ENCODE results near the gene S100A14. TPM values are rescaled to one million over a fixed set of nuclear protein-coding genes. Genes with fewer than 3 reads are reported as not detected.

Gene S100A14
- polyA plus RNA-seq, 2 of the 4 experiments (the other 2 are of a cell fraction), result 0.21 TPM

DNA sequence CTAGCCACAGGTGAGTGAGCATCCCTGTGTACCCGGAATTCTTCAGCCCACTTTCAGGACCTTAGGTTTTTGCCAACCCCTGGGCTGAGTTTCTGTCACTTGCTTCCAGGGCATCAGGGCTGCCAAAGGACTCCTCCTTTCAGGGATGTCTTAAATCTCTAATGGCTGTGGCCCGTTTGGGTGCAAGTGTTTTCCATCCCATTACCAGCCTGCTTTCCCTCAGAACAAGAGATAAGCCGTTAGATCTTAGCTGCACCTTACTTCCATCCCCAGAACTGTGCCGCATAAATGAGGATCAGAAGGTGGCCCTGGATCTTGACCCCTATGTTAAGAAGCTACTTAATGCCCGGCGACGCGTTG, 43.0 kb upstream of the S100A14 start:
- Histone ChIP-seq H3K9me3 (no peaks in the 10 kb centered on the region), H3K4me3 (peak overlapping the region; percentile 69), H3K27ac (peak overlapping the region; percentile 86 to 94), H3K4me2 (peak overlapping the region; percentile 89), H3K4me1 (peaks cover 12% of the 10 kb centered on the region; the same call in 2 of the 3 replicates)
- ATAC-seq (peak; percentile 5 to 6; a peak in 4 of 6 replicates), FAIRE-seq (no peak), DNase-seq (ENCODE audit: low read depth in 1 of 2, low spot score in 1 of 2) (no peak)
- ChIA-PET CTCF (interaction anchor here (0.7 to 2.1 kb wide), 10 partner anchors 9 to 307 kb away, joined by 3 to 14 read pairs (median 4); partner anchors contain the start of gene S100A13), POLR2A (interaction anchor here (0.8 to 1.6 kb wide), 5 partner anchors 11 to 331 kb away, joined by 3 to 4 read pairs (median 4); partner anchors contain the start of genes CHTOP, CREB3L4 and S100A6)
- TF ChIP-seq NFE2L2 (conservative IDR thresholded peaks at IDR 0.05; ENCODE audit: low read length) (no peak), CEBPB (IDR thresholded peaks at IDR 0.05) (no peak), PHF8 (IDR thresholded peaks at IDR 0.05; ENCODE audit: borderline replicate concordance, low read depth) (no peak), ZC3H11A (IDR thresholded peaks at IDR 0.05) (no peak), RNF2 (IDR thresholded peaks at IDR 0.05; ENCODE audit: borderline replicate concordance, low read depth) (no peak)
- TF ChIP-seq, protein P1, sequence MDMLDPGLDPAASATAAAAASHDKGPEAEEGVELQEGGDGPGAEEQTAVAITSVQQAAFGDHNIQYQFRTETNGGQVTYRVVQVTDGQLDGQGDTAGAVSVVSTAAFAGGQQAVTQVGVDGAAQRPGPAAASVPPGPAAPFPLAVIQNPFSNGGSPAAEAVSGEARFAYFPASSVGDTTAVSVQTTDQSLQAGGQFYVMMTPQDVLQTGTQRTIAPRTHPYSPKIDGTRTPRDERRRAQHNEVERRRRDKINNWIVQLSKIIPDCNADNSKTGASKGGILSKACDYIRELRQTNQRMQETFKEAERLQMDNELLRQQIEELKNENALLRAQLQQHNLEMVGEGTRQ (IDR thresholded peaks at IDR 0.05), result no peak
- 44% methylated on average over 8 of the region's 8 CpGs for WGBS (ENCODE audit: missing lambda C conversion rate)

DNA sequence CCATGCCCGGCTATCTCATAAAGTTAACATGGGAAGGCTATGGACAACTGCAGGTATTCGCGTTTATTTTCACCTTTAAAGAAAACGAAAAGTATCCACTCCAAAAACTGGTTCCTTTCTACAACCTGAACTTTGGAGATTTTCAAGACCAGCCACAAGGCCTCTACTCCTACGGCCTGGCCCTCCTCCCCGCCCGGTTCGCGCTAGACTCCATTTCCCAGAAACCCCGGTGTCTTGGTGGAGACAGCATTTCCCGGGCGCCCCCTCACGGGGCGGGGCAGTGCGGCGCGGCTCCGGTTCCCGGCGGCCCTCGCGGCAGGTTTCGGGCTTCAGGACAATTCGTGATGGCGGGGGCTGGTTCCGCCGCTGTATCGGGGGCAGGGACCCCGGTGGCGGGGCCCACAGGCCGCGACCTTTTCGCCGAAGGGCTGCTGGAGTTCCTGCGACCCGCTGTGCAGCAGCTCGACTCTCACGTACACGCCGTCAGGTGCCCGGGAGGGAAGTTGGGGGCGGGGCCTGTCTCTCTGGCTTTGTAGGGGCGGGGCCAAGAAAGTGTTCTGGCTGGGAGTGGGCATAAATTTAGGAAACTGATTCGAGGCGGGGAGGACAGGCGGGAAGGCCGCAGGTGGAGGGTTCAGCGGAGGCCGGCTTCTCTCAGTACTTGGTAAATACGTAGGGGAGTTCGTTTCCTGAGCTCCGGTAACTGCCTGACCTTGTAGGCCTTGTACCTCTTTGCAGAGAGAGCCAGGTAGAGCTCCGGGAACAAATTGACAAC, 42.5 kb upstream of the S100A14 start, which contains the start of gene SNAPIN:
Gene SNAPIN (plus strand): TSS at position 304 of the 775 bp plus-strand sequence. CDS start 41 bp downstream, at position 345.
- FAIRE-seq, result no peak

More for the DNA sequence above, 42.5 kb upstream of the S100A14 start, which contains the start of gene SNAPIN:
- Histone ChIP-seq H3K27ac (peak within 1 kb of the TSS; percentile 86 to 94), H3K4me2 (peak within 1 kb of the TSS; percentile 89), H3K9me3 (no peaks in the 10 kb centered on the region), H3K4me3 (peak within 1 kb of the TSS; percentile 69), H3K4me1 (peaks cover 12% of the 10 kb centered on the region; the same call in 2 of the 3 replicates)
- no peak for TF ChIP-seq CBX8 (IDR thresholded peaks at IDR 0.05)
- TF ChIP-seq, protein P2, sequence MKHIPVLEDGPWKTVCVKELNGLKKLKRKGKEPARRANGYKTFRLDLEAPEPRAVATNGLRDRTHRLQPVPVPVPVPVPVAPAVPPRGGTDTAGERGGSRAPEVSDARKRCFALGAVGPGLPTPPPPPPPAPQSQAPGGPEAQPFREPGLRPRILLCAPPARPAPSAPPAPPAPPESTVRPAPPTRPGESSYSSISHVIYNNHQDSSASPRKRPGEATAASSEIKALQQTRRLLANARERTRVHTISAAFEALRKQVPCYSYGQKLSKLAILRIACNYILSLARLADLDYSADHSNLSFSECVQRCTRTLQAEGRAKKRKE (CRISPR knock-in tag; IDR thresholded peaks at IDR 0.05; ENCODE audit: low read depth), result 0 out of 2 replicates have a peak, but pooled peaks have one; percentile 26
- TF ChIP-seq, protein P3, sequence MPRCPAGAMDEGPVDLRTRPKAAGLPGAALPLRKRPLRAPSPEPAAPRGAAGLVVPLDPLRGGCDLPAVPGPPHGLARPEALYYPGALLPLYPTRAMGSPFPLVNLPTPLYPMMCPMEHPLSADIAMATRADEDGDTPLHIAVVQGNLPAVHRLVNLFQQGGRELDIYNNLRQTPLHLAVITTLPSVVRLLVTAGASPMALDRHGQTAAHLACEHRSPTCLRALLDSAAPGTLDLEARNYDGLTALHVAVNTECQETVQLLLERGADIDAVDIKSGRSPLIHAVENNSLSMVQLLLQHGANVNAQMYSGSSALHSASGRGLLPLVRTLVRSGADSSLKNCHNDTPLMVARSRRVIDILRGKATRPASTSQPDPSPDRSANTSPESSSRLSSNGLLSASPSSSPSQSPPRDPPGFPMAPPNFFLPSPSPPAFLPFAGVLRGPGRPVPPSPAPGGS (IDR thresholded peaks at IDR 0.05), result peak; percentile 75; the same call in 1 of the 3 replicates
- TF ChIP-seq, protein P4, sequence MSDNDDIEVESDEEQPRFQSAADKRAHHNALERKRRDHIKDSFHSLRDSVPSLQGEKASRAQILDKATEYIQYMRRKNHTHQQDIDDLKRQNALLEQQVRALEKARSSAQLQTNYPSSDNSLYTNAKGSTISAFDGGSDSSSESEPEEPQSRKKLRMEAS (IDR thresholded peaks at IDR 0.05), result peak; percentile 28; the same call in 1 of the 2 replicates
- TF ChIP-seq EHMT2 (IDR thresholded peaks at IDR 0.05; ENCODE audit: low read depth), result no peak
- TF ChIP-seq RCOR1 (IDR thresholded peaks at IDR 0.05; ENCODE audit: low read depth, low read length), result no peak
- TF ChIP-seq FOXS1 (CRISPR knock-in tag; IDR thresholded peaks at IDR 0.05), result no peak
- TF ChIP-seq, protein P5, sequence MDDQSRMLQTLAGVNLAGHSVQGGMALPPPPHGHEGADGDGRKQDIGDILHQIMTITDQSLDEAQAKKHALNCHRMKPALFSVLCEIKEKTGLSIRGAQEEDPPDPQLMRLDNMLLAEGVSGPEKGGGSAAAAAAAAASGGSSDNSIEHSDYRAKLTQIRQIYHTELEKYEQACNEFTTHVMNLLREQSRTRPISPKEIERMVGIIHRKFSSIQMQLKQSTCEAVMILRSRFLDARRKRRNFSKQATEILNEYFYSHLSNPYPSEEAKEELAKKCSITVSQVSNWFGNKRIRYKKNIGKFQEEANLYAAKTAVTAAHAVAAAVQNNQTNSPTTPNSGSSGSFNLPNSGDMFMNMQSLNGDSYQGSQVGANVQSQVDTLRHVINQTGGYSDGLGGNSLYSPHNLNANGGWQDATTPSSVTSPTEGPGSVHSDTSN (IDR thresholded peaks at IDR 0.05), result no peak
- TF ChIP-seq PHF8 (IDR thresholded peaks at IDR 0.05; ENCODE audit: borderline replicate concordance, low read depth), result peak; percentile 89
- TF ChIP-seq POLR2A (IDR thresholded peaks at IDR 0.05; ENCODE audit: low read length), result peak; percentile 49
- no peak for TF ChIP-seq ESRRA (IDR thresholded peaks at IDR 0.05; ENCODE audit: borderline replicate concordance, low read length)
- peak; percentile 8; the same call in 1 of the 2 replicates for TF ChIP-seq HOXB13 (CRISPR knock-in tag; IDR thresholded peaks at IDR 0.05; ENCODE audit: low read depth)
- peak; percentile 59 to 88; a peak in 4 of 5 replicates for TF ChIP-seq JUN (IDR thresholded peaks at IDR 0.05)
- 0 out of 2 replicates have a peak, but pooled peaks have one; percentile 30 for TF ChIP-seq MYC (IDR thresholded peaks at IDR 0.05; ENCODE audit: borderline replicate concordance, low read length)
- TF ChIP-seq, protein P6, sequence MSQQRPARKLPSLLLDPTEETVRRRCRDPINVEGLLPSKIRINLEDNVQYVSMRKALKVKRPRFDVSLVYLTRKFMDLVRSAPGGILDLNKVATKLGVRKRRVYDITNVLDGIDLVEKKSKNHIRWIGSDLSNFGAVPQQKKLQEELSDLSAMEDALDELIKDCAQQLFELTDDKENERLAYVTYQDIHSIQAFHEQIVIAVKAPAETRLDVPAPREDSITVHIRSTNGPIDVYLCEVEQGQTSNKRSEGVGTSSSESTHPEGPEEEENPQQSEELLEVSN (IDR thresholded peaks at IDR 0.05; ENCODE audit: borderline replicate concordance, low read depth), result peak; percentile 27; the same call in 1 of the 2 replicates
- peak; percentile 96 to 99 for ATAC-seq
- ChIA-PET POLR2A (interaction anchor here (0.6 to 1.6 kb wide), 7 partner anchors 11 to 332 kb away, joined by 3 to 6 read pairs (median 4); partner anchors contain the start of genes CHTOP, CREB3L4, INTS3 and S100A6), CTCF (interaction anchor here (0.6 to 2.1 kb wide), 12 partner anchors 9 to 1549 kb away, joined by 3 to 14 read pairs (median 4); partner anchors contain the start of genes S100A13 and THBS3)
- DNase-seq (ENCODE audit: low read depth in 1 of 2, low spot score in 1 of 2), result peak; percentile 88 to 91
- WGBS (ENCODE audit: missing lambda C conversion rate), result 3% methylated on average over 42 of the region's 53 CpGs

All from A549 (cell line).